GM18517 (cell line): ENCODE measurements around the gene WDR26.
A peak's percentile ranks its signal among the peaks of the same experiment; 100 is the strongest.

ENCODE experiments used
- ATAC-seq: cut with Tn5 transposase; IDR thresholded peaks from one replicate; pipeline ENCODE4 v1.9.1; 2021; ENCODE audit warnings: mild to moderate bottlenecking, moderate library complexity; ENCODE audit not compliant: unreplicated experiment

WDR26 gene

GRCh38 chr1:224399887-224400286 is 34.7 kb downstream of the WDR26 start:
- ATAC-seq, result no peak

- no peak for ATAC-seq
Observed at GRCh38 chr1:224393294-224393693, 41.3 kb downstream of the WDR26 start.

GRCh38 chr1:224392411-224393249 is 42.0 kb downstream of the WDR26 start:
- ATAC-seq, result no peak

- ATAC-seq, result no peak
Observed at GRCh38 chr1:224390517-224390916, 44.1 kb downstream of the WDR26 start.

- no peak for ATAC-seq
Observed at GRCh38 chr1:224387943-224388342, 46.7 kb downstream of the WDR26 start.

GRCh38 chr1:224387302-224387912 is 47.2 kb downstream of the WDR26 start:
- ATAC-seq, result no peak

GRCh38 chr1:224383218-224383617 is 51.4 kb downstream of the WDR26 start:
- no peak for ATAC-seq

GRCh38 chr1:224381880-224382548 is 52.6 kb downstream of the WDR26 start:
- no peak for ATAC-seq

- ATAC-seq, result peak; percentile 68
Observed at GRCh38 chr1:224380003-224380402, 54.6 kb downstream of the WDR26 start.

- no peak for ATAC-seq
Observed at GRCh38 chr1:224378855-224379631, 55.6 kb downstream of the WDR26 start.

GRCh38 chr1:224377676-224378006 is 57.0 kb downstream of the WDR26 start:
- ATAC-seq, result peak; percentile 57

GRCh38 chr1:224375059-224375458 is 59.5 kb downstream of the WDR26 start:
- ATAC-seq, result no peak

- no peak for ATAC-seq
Observed at GRCh38 chr1:224373008-224373590, 61.5 kb downstream of the WDR26 start.

- ATAC-seq, result peak; percentile 95
Observed at GRCh38 chr1:224368409-224368808, 66.2 kb downstream of the WDR26 start.

GRCh38 chr1:224359207-224359606 is 75.4 kb downstream of the WDR26 start:
- ATAC-seq, result no peak

GRCh38 chr1:224358237-224358636 is 76.4 kb downstream of the WDR26 start:
- ATAC-seq, result no peak

- ATAC-seq, result no peak
Observed at GRCh38 chr1:224357626-224358124, 76.9 kb downstream of the WDR26 start.

- peak; percentile 97 for ATAC-seq
Observed at GRCh38 chr1:224356685-224357625, 77.6 kb downstream of the WDR26 start, which contains the start of gene CNIH4. CNIH4 (plus strand) TSS chr1:224356879; CDS start chr1:224356925, 46 bp downstream.
